A172 (cell line): Measurements from ENCODE around the gene LINC00237. TPM values are rescaled to one million over a fixed set of nuclear protein-coding genes. Genes with fewer than 3 reads are reported as not detected.
A peak's percentile ranks its signal among the peaks of the same experiment; 100 is the strongest.

Experiments
- DNase-seq: peaks from one replicate; pipeline ENCODE4 v3.0.0-alpha.2; 2015; ENCODE audit warnings: low spot score
- total RNA-seq: library from RNA; depleted of rRNA; stranded (reverse); fragments of >200 nt; shearing (Covaris generic); gene quantifications from 2 replicates; pipeline ENCODE4 v1.2.3, GENCODE V29; 2014

LINC00237 gene
- total RNA-seq, 1 experiment from 2014 or later, result not detected

- DNase-seq, result no peak
Observed at GRCh38 chr20:21099751-21100577, 6.2 kb downstream of the LINC00237 start.

- peak; percentile 34 for DNase-seq
Observed at GRCh38 chr20:21096321-21097043, 9.7 kb downstream of the LINC00237 start.

- DNase-seq, result no peak
Observed at GRCh38 chr20:21092806-21093205, 13.4 kb downstream of the LINC00237 start.

- no peak for DNase-seq
Observed at GRCh38 chr20:21090721-21091120, 15.4 kb downstream of the LINC00237 start.

DNA sequence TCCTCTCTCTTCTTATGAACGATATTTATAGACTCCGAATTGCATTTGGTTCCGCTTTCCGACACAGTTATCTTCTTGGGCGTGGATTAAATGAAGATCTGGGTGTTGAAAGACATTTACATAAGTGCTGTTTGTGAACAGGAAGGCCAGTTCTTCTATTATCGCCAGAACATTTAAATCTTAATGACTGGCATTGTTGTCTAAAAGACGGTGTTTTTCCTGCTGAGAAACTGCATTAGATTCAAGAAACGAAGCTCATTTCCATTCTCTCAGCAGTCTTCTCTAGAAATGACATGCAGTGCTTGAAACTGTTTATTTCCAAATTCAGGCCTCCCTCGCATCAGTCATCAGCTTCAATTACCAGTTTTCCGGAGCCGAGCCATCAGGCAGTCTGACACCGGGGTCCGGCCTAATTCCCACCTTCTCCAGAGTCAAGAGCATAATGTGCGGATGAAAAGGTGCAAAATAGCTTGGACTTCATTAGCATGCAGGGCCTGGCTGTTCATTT, 16.0 kb downstream of the LINC00237 start:
- DNase-seq, result no peak

DNA sequence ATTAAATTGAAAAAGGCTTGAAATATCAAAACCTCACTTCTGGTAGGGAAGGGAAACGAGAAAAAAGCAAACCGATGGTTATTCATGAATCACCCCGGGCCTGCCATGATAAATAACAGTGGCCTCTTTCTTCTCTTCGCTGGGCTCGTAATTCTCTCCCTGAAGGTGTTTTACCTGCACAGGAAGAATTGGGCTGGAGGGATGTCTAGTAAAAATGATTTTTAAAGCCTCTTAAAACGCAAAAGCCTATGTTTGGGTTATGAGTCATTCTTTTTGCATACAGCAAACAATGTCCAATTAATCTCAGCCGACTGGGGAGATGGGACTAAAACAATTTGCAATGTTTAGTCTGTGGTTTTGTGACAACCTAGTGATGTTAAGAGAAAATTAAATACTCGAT, 16.8 kb downstream of the LINC00237 start:
- DNase-seq, result peak; percentile 42

DNA sequence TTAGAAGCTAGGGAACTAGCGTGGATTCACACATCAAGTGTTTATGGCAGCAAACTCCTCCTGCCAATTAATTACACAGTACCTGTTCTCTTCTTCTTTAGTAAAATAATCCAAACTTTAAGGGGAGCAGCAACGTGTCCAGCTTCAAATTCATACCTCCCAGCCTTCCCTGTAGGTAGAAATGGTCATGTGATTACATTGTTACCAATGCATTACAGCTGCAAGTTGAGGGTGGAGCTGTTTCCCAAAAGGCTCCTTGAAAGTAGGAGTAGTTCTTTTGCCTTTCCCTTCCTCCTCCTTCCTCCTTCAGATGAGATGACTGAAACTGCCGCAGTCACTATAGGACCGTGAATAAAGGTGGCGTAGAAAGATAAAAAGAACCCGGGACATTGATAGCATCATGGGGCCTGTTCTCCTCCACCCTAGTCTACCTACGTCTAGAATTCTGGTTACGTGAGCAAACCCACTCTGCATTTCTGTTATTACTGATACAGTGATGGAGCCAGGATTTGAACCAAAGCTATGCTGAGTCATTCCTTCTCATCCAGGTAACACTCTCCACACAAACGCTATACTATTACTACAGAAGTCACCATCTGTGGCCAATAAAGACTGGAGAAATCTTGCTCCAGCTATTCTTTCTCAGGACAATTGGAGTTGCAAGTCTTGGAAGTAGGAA, 18.2 kb downstream of the LINC00237 start:
- DNase-seq, result no peak

DNA sequence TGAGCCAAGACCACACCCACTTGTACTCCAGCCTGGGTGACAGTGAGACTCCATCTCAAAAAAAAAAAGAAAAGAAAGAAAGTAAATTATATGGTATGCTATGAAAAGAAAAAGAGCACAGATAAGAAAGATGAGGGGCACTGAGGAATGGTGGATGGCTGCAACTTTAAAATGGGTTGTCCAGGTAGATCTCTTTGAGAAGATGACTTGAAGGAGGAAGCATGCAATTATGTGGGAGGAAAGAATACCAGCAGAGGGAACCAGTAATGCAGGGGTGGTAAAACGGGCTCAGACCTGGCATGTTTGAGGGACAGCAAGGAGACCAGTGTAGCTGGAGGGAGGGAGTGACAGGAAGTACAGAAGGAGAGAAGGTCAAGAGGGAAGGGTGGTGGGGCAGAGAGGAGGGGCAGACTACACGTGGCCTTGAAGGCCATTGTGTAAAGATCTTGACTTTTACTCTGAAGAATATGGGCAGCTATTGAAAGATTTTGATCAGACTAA, 22.3 kb downstream of the LINC00237 start:
- no peak for DNase-seq

DNA sequence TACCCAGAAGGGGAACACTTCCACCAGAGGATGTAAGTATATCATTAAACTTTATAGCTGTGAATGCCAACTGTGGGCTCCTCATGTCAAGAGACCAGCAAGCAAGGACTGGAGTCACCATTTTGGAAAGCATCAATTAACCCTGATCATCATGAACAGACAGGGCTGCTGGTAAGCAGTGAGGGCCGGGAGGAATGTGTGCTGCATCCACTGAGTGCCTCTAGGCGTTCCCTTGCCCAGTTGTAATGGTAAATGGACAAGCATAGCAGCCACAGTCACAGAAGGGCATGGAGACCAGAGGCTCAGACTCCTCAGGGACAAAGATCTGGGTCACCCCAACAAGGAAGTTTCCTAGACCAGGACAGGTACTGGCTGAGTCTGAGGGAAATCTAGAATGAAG, 23.6 kb downstream of the LINC00237 start:
- DNase-seq, result no peak

- no peak for DNase-seq
Observed at GRCh38 chr20:21077809-21078345, 28.3 kb downstream of the LINC00237 start.

- DNase-seq, result no peak
Observed at GRCh38 chr20:21076073-21076472, 30.1 kb downstream of the LINC00237 start.

GRCh38 chr20:21075471-21075870, 30.7 kb downstream of the LINC00237 start:
- peak; percentile 19 for DNase-seq

- DNase-seq, result peak; percentile 72
Observed at GRCh38 chr20:21074605-21075336, 31.4 kb downstream of the LINC00237 start.

GRCh38 chr20:21067255-21067654, 38.9 kb downstream of the LINC00237 start:
- DNase-seq, result no peak

DNA sequence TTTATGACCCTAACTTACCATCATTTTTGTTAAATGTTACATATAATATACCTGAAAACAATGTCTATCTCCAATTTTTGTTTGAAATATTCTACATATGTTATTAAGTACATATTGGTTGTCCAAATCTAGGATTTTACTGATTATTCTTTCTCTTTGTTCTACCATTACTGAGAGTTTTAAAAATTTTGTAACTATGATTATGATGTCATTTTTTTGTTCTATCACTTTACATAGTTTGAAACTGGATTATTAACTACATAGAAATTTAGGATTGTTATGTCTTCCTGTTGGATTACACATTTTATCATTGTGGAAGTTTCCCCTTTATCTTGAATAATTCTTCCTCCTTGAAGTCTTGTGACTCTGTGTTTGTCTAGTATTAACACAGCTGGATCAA, 41.2 kb downstream of the LINC00237 start:
- no peak for DNase-seq

DNA sequence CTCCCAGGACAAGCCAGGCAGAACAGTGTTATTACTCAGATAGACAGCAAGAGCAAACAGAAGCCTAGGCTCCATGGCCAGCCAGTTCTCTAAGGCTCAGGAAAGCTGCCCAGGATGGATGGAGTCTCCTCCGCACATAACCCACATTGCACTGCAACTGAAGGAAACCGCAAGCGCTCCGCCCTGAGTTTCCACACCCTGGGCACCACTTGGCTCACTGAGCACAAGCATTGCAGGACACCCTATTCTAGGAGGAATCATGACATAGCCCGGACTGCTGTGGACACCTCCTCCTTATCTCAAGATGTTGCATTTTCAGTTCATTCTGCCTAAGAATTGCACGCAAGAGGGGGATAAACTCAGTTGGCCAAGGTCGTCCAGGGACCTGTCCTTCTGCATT, 42.9 kb downstream of the LINC00237 start:
- no peak for DNase-seq

DNA sequence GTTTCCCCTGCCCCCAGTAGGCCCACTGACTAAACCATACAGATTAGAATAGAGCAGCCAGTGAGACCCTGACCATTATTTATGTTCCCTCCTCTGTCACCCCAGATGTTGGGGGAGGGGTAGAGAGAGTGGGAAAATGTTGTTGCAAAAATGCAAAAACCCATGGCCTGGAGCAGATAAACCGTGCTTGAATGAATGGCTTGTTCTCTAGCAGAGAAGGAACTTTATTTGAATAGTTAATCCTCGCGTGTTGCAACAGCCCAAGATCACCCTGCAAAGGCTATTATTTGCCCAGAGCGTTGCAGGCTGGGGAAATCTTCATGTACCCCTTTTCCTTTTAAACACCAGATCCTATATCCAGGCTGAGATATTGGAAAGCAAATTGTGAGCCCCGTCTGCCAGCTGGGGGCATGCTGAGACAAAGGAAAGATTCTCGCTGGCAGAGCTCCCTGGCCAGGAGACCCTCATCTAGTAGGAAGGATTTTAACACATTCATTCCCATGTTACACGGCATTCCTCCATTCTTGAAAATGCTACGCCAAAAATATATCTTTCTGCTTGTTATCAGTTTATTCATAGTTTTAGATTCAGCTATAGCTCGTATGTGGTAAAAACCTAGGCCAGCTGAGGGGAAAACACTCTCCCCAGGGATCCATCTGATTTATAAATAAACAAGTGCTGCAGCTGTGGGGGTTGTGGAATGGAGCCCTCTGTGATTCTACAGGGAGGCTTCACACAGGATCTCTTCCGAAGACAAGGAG, 53.0 kb downstream of the LINC00237 start:
- no peak for DNase-seq

DNA sequence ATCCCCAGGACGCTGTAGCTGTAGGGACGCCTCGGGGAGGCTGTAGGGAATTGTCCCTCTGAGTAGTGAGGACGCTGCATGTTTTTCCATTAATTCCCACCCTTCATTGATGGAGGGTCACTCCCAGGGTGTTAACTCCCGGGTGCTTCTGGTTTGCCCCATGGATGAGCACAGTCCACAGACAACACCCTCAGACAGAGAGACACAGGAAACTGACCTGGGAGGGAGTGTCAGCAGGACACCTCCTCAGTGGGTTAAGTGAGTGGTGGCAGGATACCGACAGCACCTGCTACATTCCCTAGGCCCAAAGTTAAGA, 53.5 kb downstream of the LINC00237 start:
- DNase-seq, result no peak

- no peak for DNase-seq
Observed at GRCh38 chr20:21052241-21052640, 53.9 kb downstream of the LINC00237 start.

DNA sequence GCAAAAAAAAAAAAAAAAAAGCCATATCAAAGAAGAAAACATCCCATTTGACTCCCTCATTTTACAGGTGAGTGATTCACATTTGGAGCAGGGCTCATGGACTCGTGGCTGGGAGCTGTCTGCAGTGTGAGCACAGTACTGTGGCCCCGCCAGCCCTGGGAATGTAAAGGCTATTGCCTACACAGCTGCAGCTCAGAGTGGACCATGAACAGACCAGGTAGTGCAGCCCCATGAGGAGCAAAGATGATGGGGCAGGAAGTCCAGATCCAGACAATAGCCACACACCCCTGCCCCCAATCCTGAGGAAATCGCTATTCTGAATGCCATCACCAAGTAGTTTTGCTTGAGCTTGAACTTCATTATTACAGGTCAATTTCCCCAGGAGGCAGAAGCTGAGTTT, 55.4 kb downstream of the LINC00237 start:
- DNase-seq, result no peak
